Stimulated activated CD8-positive, alpha-beta memory T cell treated with anti-CD3 and anti-CD28 coated beads, Interleukin-7, amount 100 ng/mL, for 48 hours (primary cell): ENCODE measurements around the gene ABCA3.

Source experiments
- DNase-seq, 2 donors: peaks; one replicate each; pipeline ENCODE4 v3.0.0-alpha.2; 2020; ENCODE audit warnings: low read depth in 1 of 2; ENCODE audit errors: extremely low read depth in 1 of 2

ABCA3 gene

GRCh38 chr16:2317231-2318020 lies 23.1 kb downstream of the ABCA3 start:
- no peak for DNase-seq

- no peak for DNase-seq
These were observed 32.2 kb downstream of the ABCA3 start for GRCh38 chr16:2308089-2308962.

- no peak for DNase-seq
These were observed 40.7 kb downstream of the ABCA3 start for GRCh38 chr16:2299915-2300192.

GRCh38 chr16:2299121-2299914 lies 41.2 kb downstream of the ABCA3 start:
- DNase-seq = no peak

- DNase-seq = no peak
These were observed 41.9 kb downstream of the ABCA3 start for GRCh38 chr16:2298621-2299020.

GRCh38 chr16:2297506-2297860 lies 43.0 kb downstream of the ABCA3 start:
- no peak for DNase-seq

- DNase-seq = no peak
These were observed 43.6 kb downstream of the ABCA3 start for GRCh38 chr16:2296661-2297505.

GRCh38 chr16:2295056-2295798 lies 45.3 kb downstream of the ABCA3 start:
- DNase-seq = no peak

- DNase-seq = no peak
These were observed 48.3 kb downstream of the ABCA3 start for GRCh38 chr16:2292221-2292620.

GRCh38 chr16:2289282-2289681 lies 51.2 kb downstream of the ABCA3 start:
- DNase-seq = no peak

- DNase-seq = no peak
These were observed 51.8 kb downstream of the ABCA3 start for GRCh38 chr16:2288726-2289125.

- DNase-seq = no peak
These were observed 52.5 kb downstream of the ABCA3 start for GRCh38 chr16:2287916-2288547.

GRCh38 chr16:2286550-2286949 lies 54.0 kb downstream of the ABCA3 start:
- no peak for DNase-seq

GRCh38 chr16:2285731-2286191 lies 54.8 kb downstream of the ABCA3 start:
- no peak for DNase-seq

GRCh38 chr16:2284797-2285576 lies 55.5 kb downstream of the ABCA3 start:
- DNase-seq = no peak

GRCh38 chr16:2284001-2284770 lies 56.3 kb downstream of the ABCA3 start:
- DNase-seq = no peak

- no peak for DNase-seq
These were observed 57.5 kb downstream of the ABCA3 start for GRCh38 chr16:2282866-2283555.
